DMS153 treated with DMSO at 0.1 percent for 48 hours (cell line): ENCODE results near the gene ZNF669.

ENCODE experiments used
- DNase-seq: peaks from one replicate; lab custom pipeline; 2025; ENCODE audit not compliant: unreplicated experiment; lab: John Stamatoyannopoulos, UW

ZNF669 gene

DNA sequence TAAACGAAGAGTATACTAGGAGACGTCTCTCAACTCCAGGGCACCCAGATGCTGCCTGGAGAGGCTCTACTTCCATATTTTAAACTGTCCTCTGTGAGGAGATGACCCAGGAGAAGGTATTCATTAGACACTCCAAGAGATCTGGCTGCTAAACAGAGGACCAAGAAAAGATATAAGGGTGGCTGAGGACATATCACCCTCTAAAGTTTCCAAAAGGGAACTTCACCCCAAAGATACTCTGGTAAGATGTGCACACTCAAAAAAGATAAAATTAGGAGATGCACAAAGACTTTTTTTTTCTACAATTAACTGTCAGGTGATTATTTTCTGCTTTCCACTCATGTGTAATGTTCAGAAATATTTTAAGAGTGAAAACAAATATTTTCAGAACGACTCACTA is 26.9 kb downstream of the ZNF669 start:
- DNase-seq, result no peak

DNA sequence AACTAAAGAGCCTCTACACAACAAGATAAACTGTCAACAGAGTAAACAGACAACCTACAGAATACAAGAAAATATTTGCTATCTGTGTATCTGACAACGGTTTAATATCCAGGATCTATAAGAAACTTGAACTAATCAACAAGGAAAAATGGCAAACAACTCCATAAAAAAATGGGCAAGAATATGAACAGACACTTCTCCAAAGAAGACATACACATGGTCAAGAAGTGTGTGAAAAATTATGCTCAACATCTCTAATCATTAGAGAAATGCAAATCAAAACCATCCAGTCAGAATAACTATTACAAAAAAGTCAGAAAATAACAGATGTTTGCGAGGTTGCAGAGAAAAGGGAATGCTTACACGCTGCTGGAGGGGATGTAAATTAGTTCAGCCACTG is 33.5 kb downstream of the ZNF669 start:
- no peak for DNase-seq

DNA sequence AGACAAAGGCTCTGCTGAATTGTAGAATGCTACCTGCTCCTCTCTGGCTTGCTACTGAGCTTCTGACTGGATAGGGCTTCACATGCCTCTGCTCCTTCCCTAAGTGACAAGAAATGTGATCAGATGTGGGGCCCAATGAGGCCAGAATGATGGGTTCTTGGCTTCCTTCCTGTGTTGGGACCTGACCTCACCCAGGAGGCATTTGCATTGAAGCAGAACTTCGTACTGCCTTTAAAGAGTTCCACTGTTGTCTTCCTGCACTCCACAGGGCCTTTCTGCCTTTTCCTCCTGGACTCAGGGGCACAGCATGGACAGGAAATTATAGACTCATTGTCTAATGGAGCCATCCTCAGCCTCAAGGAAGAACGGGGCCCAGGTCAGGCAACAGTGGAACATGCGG is 39.9 kb downstream of the ZNF669 start:
- DNase-seq, result no peak

DNA sequence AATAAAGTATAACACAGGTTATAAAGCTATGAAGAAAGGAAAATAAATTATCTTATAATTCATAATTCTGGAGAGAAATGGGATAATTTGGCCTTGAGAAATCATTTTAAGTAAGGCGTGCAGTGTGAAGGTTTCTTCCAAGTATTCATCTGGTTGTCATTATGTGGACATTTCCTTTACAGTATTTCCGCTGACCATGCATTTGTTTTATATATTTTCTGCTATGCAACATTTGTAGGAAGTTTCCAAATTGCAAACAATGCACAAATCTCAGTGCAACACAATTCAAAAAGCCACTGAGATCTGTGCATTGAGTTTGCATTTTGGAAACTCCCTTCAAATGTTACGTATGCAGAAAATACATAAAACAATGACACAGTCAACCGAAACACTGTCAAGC is 43.4 kb downstream of the ZNF669 start:
- DNase-seq, result no peak

DNA sequence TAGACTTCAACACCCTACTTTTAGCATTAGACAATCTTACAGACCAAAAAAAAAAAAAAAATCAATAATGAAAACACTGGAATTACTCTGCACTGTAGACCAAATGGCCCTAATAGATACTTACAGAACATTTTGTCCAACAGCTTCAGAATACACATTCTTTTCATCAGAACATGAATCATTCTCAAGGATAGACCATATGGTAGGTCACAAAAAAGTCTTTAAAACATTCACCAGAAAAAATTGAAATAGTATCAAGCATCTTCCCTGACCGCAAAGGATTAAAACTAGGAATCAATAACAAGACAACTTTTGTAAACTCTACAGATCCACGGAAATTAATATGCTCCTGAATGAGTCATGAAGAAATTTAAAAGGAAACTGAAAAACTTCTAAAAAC is 48.1 kb downstream of the ZNF669 start:
- DNase-seq, result no peak

DNA sequence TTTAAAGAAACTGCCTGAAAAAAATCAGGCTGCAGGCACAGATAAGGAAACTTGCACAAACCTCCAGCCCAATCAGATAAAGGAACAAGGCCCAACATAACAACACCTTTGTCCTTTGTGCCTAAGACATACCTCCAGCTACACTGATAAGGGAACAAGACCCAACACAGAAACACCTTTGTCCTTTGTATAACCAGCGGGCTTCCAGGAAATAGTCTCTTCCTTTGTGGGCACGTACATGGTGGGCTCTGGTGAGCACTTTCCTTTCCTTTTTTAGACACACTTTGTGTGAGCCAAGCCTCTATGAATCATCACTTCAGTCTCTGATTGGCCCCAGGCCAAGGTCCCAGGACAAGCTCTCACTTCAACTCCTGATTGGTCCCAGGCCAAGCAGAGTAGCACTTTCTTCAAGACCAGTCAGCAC is 49.2 kb downstream of the ZNF669 start:
- DNase-seq, result no peak
